H9 (cell line): ENCODE results near the gene MTNR1A. TPM values are rescaled to one million over a fixed set of nuclear protein-coding genes. Genes with fewer than 3 reads are reported as not detected.

Experiments
- DNase-seq: peaks from one replicate; pipeline ENCODE4 v3.0.0-alpha.2; 2017
- H2AFZ ChIP-seq: one replicate; pipeline ENCODE4 v1.6.1; 2013; ENCODE audit warnings: mild to moderate bottlenecking, low read length, control low read depth, moderate library complexity
- H2AK5ac ChIP-seq: 2 replicates; pipeline ENCODE4 v1.6.1; 2013; ENCODE audit warnings: low read length, control low read depth, mixed read lengths; ENCODE audit not compliant: insufficient read length
- H2BK120ac ChIP-seq: one replicate; pipeline ENCODE4 v1.6.1; 2013; ENCODE audit warnings: low read depth, mild to moderate bottlenecking, low read length, control low read depth, inconsistent platforms; ENCODE audit not compliant: poor library complexity, severe bottlenecking
- H2BK12ac ChIP-seq: 2 replicates; pipeline ENCODE4 v1.6.1; 2013; ENCODE audit warnings: low read length, control low read depth, mixed read lengths, low read depth; ENCODE audit not compliant: insufficient read length
- H2BK15ac ChIP-seq: 2 replicates; pipeline ENCODE4 v1.6.1; 2013; ENCODE audit warnings: low read depth, low read length, control low read depth
- H2BK20ac ChIP-seq: one replicate; pipeline ENCODE4 v1.6.1; 2013; ENCODE audit warnings: low read depth, mild to moderate bottlenecking, low read length, control low read depth, inconsistent platforms; ENCODE audit not compliant: poor library complexity, severe bottlenecking
- H2BK5ac ChIP-seq: 2 replicates; pipeline ENCODE4 v1.6.1; 2013; ENCODE audit warnings: low read length, control low read depth, mixed read lengths; ENCODE audit not compliant: insufficient read length
- H3K14ac ChIP-seq: 2 replicates; pipeline ENCODE4 v1.6.1; 2013; ENCODE audit warnings: low read length, control low read depth; ENCODE audit not compliant: insufficient read depth
- H3K18ac ChIP-seq: 2 replicates; pipeline ENCODE4 v1.6.1; 2013; ENCODE audit warnings: low read depth, mild to moderate bottlenecking, mixed read lengths, low read length, control low read depth; ENCODE audit not compliant: insufficient read length
- H3K23ac ChIP-seq: 2 replicates; pipeline ENCODE4 v1.6.1; 2013; ENCODE audit warnings: low read length, control low read depth, mixed read lengths, low read depth; ENCODE audit not compliant: insufficient read length
- H3K23me2 ChIP-seq: 2 replicates; pipeline ENCODE4 v1.6.1; 2013; ENCODE audit warnings: low read depth, mild to moderate bottlenecking, mixed read lengths, low read length, control low read depth; ENCODE audit not compliant: insufficient read length, poor library complexity, severe bottlenecking
- H3K27ac ChIP-seq: 2 replicates; pipeline ENCODE4 v1.5.1; 2013; ENCODE audit warnings: low read length, control low read depth, mixed read lengths, low read depth; ENCODE audit not compliant: insufficient read length
- H3K27me3 ChIP-seq: 2 replicates; pipeline ENCODE4 v1.6.1; 2013; ENCODE audit warnings: low read length, control low read depth, inconsistent platforms; ENCODE audit not compliant: insufficient read depth
- H3K4ac ChIP-seq: 2 replicates; pipeline ENCODE4 v1.6.1; 2013; ENCODE audit warnings: low read depth, mild to moderate bottlenecking, control low read depth, inconsistent platforms, low read length, moderate library complexity
- H3K4me1 ChIP-seq: 2 replicates; pipeline ENCODE4 v1.6.1; 2013; ENCODE audit warnings: low read length, control low read depth, inconsistent platforms; ENCODE audit not compliant: insufficient read depth
- H3K4me2 ChIP-seq: 2 replicates; pipeline ENCODE4 v1.6.1; 2013; ENCODE audit warnings: low read length, control low read depth, mixed read lengths; ENCODE audit not compliant: insufficient read length, insufficient read depth
- H3K56ac ChIP-seq: 2 replicates; pipeline ENCODE4 v1.6.1; 2013; ENCODE audit warnings: low read depth, mild to moderate bottlenecking, mixed read lengths, low read length, control low read depth; ENCODE audit not compliant: insufficient read length
- H3K79me1 ChIP-seq: 2 replicates; pipeline ENCODE4 v1.6.1; 2013; ENCODE audit warnings: low read depth, mild to moderate bottlenecking, moderate library complexity, low read length, control low read depth, inconsistent platforms; ENCODE audit not compliant: insufficient read depth, poor library complexity, severe bottlenecking
- H3K79me2 ChIP-seq: 2 replicates; pipeline ENCODE4 v1.6.1; 2013; ENCODE audit warnings: low read length, control low read depth, inconsistent platforms; ENCODE audit not compliant: insufficient read depth
- H3K9ac ChIP-seq: 2 replicates; pipeline ENCODE4 v1.6.1; 2013; ENCODE audit warnings: low read length, control low read depth, mixed read lengths; ENCODE audit not compliant: insufficient read length; ENCODE audit errors: extremely low read depth
- H3K9me3 ChIP-seq: one replicate; pipeline ENCODE4 v1.6.1; 2013; ENCODE audit warnings: low read depth, low read length, inconsistent platforms; ENCODE audit not compliant: control insufficient read depth
- H3T11ph ChIP-seq: one replicate; pipeline ENCODE4 v1.6.1; 2013; ENCODE audit warnings: mild to moderate bottlenecking, low read length, control low read depth, inconsistent platforms
- H4K20me1 ChIP-seq: one replicate; pipeline ENCODE4 v1.6.1; 2013; ENCODE audit not compliant: control insufficient read depth, insufficient read length, insufficient read depth
- H4K5ac ChIP-seq: 2 replicates; pipeline ENCODE4 v1.6.1; 2013; ENCODE audit warnings: low read depth, mild to moderate bottlenecking, mixed read lengths, low read length, control low read depth; ENCODE audit not compliant: insufficient read length
- H4K8ac ChIP-seq: replicated peaks from 2 replicates; pipeline ENCODE4 v1.6.1; 2013; ENCODE audit warnings: low read length, control low read depth, mixed read lengths, low read depth; ENCODE audit not compliant: insufficient read length
- H4K91ac ChIP-seq: 2 replicates; pipeline ENCODE4 v1.6.1; 2013; ENCODE audit warnings: low read depth, mild to moderate bottlenecking, moderate library complexity, mixed read lengths, low read length, control low read depth; ENCODE audit not compliant: insufficient read length
- H3K27ac Mint-ChIP-seq, 3 experiments: 2 replicates in 2 of 3; 3 replicates in 1 of 3; pipeline ENCODE4 v1.8.0; 2020 to 2021; ENCODE audit warnings: mixed read lengths in 3 of 3, mild to moderate bottlenecking in 1 of 3, moderate library complexity in 1 of 3
- H3K27me3 Mint-ChIP-seq: 2 replicates; pipeline ENCODE4 v1.8.0; 2021; ENCODE audit warnings: low read depth, mild to moderate bottlenecking, moderate library complexity, mixed read lengths
- H3K36me3 Mint-ChIP-seq, 3 experiments: 2 replicates in 2 of 3; 3 replicates in 1 of 3; pipeline ENCODE4 v1.8.0; 2020 to 2021; ENCODE audit warnings: low read depth in 3 of 3, mixed read lengths in 3 of 3; ENCODE audit not compliant: insufficient read depth in 1 of 3
- H3K4me1 Mint-ChIP-seq, 2 experiments: 2 replicates each; pipeline ENCODE4 v1.8.0; 2020; ENCODE audit warnings: mixed read lengths in 2 of 2
- H3K4me3 Mint-ChIP-seq, 2 experiments: 2 replicates in 1 of 2; 3 replicates in 1 of 2; pipeline ENCODE4 v1.8.0; 2020 to 2021; ENCODE audit warnings: mild to moderate bottlenecking in 2 of 2, mixed read lengths in 2 of 2, moderate library complexity in 1 of 2
- H3K9me3 Mint-ChIP-seq, 2 experiments: 2 replicates in 1 of 2; 3 replicates in 1 of 2; pipeline ENCODE4 v1.8.0; 2020; ENCODE audit warnings: mild to moderate bottlenecking in 2 of 2, mixed read lengths in 2 of 2, moderate library complexity in 1 of 2
- CTCF ChIP-seq: fragments of 200-600 bp; sonication (generic); conservative IDR thresholded peaks from 3 replicates; pipeline ENCODE4 v1.8.0; 2021; ENCODE audit warnings: antibody characterized with exemption, mild to moderate bottlenecking
- WGBS: extraction: QIAGEN DNeasy Blood & Tissue Kit; methylation state at CpG from one replicate; pipeline ENCODE4 v1.1.7; 2013; ENCODE audit warnings: missing lambda C conversion rate, low lambda C conversion rate, mixed read lengths; ENCODE audit not compliant: insufficient read length; ENCODE audit errors: extremely low coverage; 5-methylcytosine and 5-hydroxymethylcytosine counted together
- total RNA-seq: library from RNA; stranded (reverse); gene quantifications from 2 replicates; pipeline ENCODE4 v1.2.1, GENCODE V29; 2021

MTNR1A gene
- total RNA-seq, 1 experiment from 2014 or later, result 0.57 TPM

GRCh38 chr4:186596850-186597390 lies 41.6 kb upstream of the MTNR1A start:
- Mint-ChIP-seq H3K36me3 (peaks cover 37 to 86% (median 84%) of the 10 kb centered on the region in 3 experiments), H3K27me3 (no peaks in the 10 kb centered on the region), H3K9me3 (no peaks in the 10 kb centered on the region), H3K27ac (peak overlapping the region; percentile 18 to 79 (median 26); a peak in 2 of 7 replicates), H3K4me1 (no peaks in the 10 kb centered on the region), H3K4me3 (no peak overlapping the region)
- no peak overlapping the region for H2AK5ac ChIP-seq
- no peaks in the 10 kb centered on the region for H3K9me3 ChIP-seq
- H2BK20ac ChIP-seq, result no peak overlapping the region
- no peak overlapping the region for H3K4me2 ChIP-seq
- no peak overlapping the region for H2BK15ac ChIP-seq
- no peak overlapping the region for H3K18ac ChIP-seq
- H2AFZ ChIP-seq, result no peak overlapping the region
- H3K56ac ChIP-seq, result no peak overlapping the region
- H3K4ac ChIP-seq, result no peak overlapping the region
- H4K8ac ChIP-seq, result no peak overlapping the region
- H2BK12ac ChIP-seq, result no peak overlapping the region
- TF ChIP-seq CTCF, result no peak
- no peak overlapping the region for H3K14ac ChIP-seq
- no peaks in the 10 kb centered on the region for H3K23me2 ChIP-seq
- WGBS, result no CpG with 5 or more reads among the region's 23 CpGs
- no peak for DNase-seq
- H3K79me2 ChIP-seq, result no peaks in the 10 kb centered on the region
- H3T11ph ChIP-seq, result no peak overlapping the region
- H3K23ac ChIP-seq, result no peak overlapping the region
- H2BK120ac ChIP-seq, result no peak overlapping the region
- H4K91ac ChIP-seq, result no peak overlapping the region
- H2BK5ac ChIP-seq, result no peak overlapping the region
- no peaks in the 10 kb centered on the region for H3K4me1 ChIP-seq
- no peaks in the 10 kb centered on the region for H4K20me1 ChIP-seq
- H3K27me3 ChIP-seq, result no peaks in the 10 kb centered on the region
- H3K9ac ChIP-seq, result no peak overlapping the region
- no peak overlapping the region for H3K27ac ChIP-seq
- no peaks in the 10 kb centered on the region for H3K79me1 ChIP-seq
- no peak overlapping the region for H4K5ac ChIP-seq
